IMR-90 (cell line): ENCODE measurements around the gene F2RL3. TPM values are rescaled to one million over a fixed set of nuclear protein-coding genes. Genes with fewer than 3 reads are reported as not detected.

Experiments
- ATAC-seq: fragments of 200-7000 bp; cut with Tn5 transposase; 2 replicates; pipeline ENCODE4 v1.9.1; 2020; ENCODE audit warnings: low read depth, mild to moderate bottlenecking, moderate library complexity
- BruUV-seq: library from RNA; stranded (reverse); fragments of 400-500 nt; replicated peaks from 2 replicates; lab custom pipeline; 2021; lab: Mats Ljungman, UMichigan
- CTCF ChIA-PET: fragments of 300-600 bp; formaldehyde crosslinking; extraction: SDS; loops from one replicate; lab custom pipeline; 2021; ENCODE audit warnings: antibody characterized with exemption; lab: Yijun Ruan, JAX
- POLR2A ChIA-PET: fragments of 300-600 bp; sonication (Branson Sonifier 250); formaldehyde crosslinking; loops from one replicate; lab custom pipeline; 2022; ENCODE audit warnings: antibody characterized with exemption; ENCODE audit not compliant: unreplicated experiment; lab: Charles Lee
- DNase-seq: peaks from one replicate; pipeline ENCODE4 v3.0.0; 2013
- H2AFZ ChIP-seq: replicated peaks from 2 replicates; pipeline ENCODE3; 2013; ENCODE audit warnings: low read length, mild to moderate bottlenecking; ENCODE audit not compliant: poor library complexity
- H2AK5ac ChIP-seq: 2 replicates; pipeline ENCODE4 v1.6.1; 2013; ENCODE audit warnings: low read depth, low read length, inconsistent platforms
- H2AK9ac ChIP-seq: replicated peaks from 2 replicates; pipeline ENCODE3; 2013; ENCODE audit warnings: mild to moderate bottlenecking, low read depth, low read length, moderate library complexity; ENCODE audit not compliant: poor library complexity
- H2BK120ac ChIP-seq: 2 replicates; pipeline ENCODE4 v1.6.1; 2013; ENCODE audit warnings: low read depth, low read length, inconsistent platforms
- H2BK15ac ChIP-seq: 3 replicates; pipeline ENCODE4 v1.6.1; 2013; ENCODE audit warnings: low read depth, low read length, inconsistent platforms
- H2BK20ac ChIP-seq: 2 replicates; pipeline ENCODE4 v1.6.1; 2013; ENCODE audit warnings: low read depth, mild to moderate bottlenecking, inconsistent platforms, low read length, moderate library complexity
- H2BK5ac ChIP-seq: 2 replicates; pipeline ENCODE4 v1.6.1; 2013; ENCODE audit warnings: mild to moderate bottlenecking, low read depth, low read length, inconsistent platforms; ENCODE audit not compliant: poor library complexity, severe bottlenecking
- H3K14ac ChIP-seq: replicated peaks from 2 replicates; pipeline ENCODE4 v1.6.1; 2013; ENCODE audit warnings: low read depth, low read length, inconsistent platforms
- H3K18ac ChIP-seq: 2 replicates; pipeline ENCODE4 v1.6.1; 2013; ENCODE audit warnings: low read depth, low read length, control low read depth
- H3K23ac ChIP-seq: 2 replicates; pipeline ENCODE4 v1.6.1; 2013; ENCODE audit warnings: low read depth, low read length, inconsistent platforms
- H3K27ac ChIP-seq: 2 replicates; pipeline ENCODE4 v1.5.1; 2013; ENCODE audit warnings: mild to moderate bottlenecking, control low read depth, low read length; ENCODE audit not compliant: insufficient read depth
- H3K27me3 ChIP-seq: 2 replicates; pipeline ENCODE4 v1.6.1; 2013; ENCODE audit warnings: low read length; ENCODE audit not compliant: control insufficient read depth, insufficient read depth
- H3K36me3 ChIP-seq: 2 replicates; pipeline ENCODE4 v1.6.1; 2013; ENCODE audit warnings: low read length, mixed read lengths; ENCODE audit not compliant: control insufficient read depth, insufficient read depth
- H3K4ac ChIP-seq: 2 replicates; pipeline ENCODE4 v1.6.1; 2013; ENCODE audit warnings: low read depth, low read length, inconsistent platforms
- H3K4me1 ChIP-seq: 2 replicates; pipeline ENCODE4 v1.6.1; 2013; ENCODE audit warnings: low read length, mixed read lengths; ENCODE audit not compliant: control insufficient read depth, insufficient read depth
- H3K4me2 ChIP-seq: 2 replicates; pipeline ENCODE4 v1.6.1; 2013; ENCODE audit warnings: low read depth, mild to moderate bottlenecking, control low read depth, low read length, moderate library complexity
- H3K4me3 ChIP-seq: 2 replicates; pipeline ENCODE4 v1.5.1; 2013; ENCODE audit warnings: low read depth, mild to moderate bottlenecking, control low read depth, low read length, moderate library complexity; ENCODE audit not compliant: insufficient read depth
- H3K56ac ChIP-seq: 2 replicates; pipeline ENCODE4 v1.6.1; 2013; ENCODE audit warnings: low read length, inconsistent platforms; ENCODE audit not compliant: insufficient read depth; ENCODE audit errors: extremely low read depth
- H3K79me1 ChIP-seq, 2 experiments: 2 replicates each; pipeline ENCODE4 v1.6.1; 2013; ENCODE audit warnings: low read length in 2 of 2, inconsistent platforms in 1 of 2, low read depth in 1 of 2
- H3K9ac ChIP-seq: 2 replicates; pipeline ENCODE4 v1.6.1; 2013; ENCODE audit warnings: low read depth, low read length, control low read depth
- H3K9me1 ChIP-seq: 2 replicates; pipeline ENCODE4 v1.6.1; 2013; ENCODE audit warnings: low read length, inconsistent platforms; ENCODE audit not compliant: insufficient read depth
- H3K9me3 ChIP-seq: 2 replicates; pipeline ENCODE4 v1.6.1; 2013; ENCODE audit warnings: low read length; ENCODE audit not compliant: control insufficient read depth, insufficient read depth
- H4K20me1 ChIP-seq: 2 replicates; pipeline ENCODE4 v1.6.1; 2013; ENCODE audit warnings: low read length, inconsistent platforms; ENCODE audit not compliant: insufficient read depth
- H4K5ac ChIP-seq: 2 replicates; pipeline ENCODE4 v1.6.1; 2013; ENCODE audit warnings: mild to moderate bottlenecking, low read depth, low read length, control low read depth
- H4K8ac ChIP-seq, 2 experiments: 2 replicates each; pipeline ENCODE4 v1.6.1; 2013; ENCODE audit warnings: low read depth in 2 of 2, low read length in 2 of 2, control low read depth in 1 of 2, inconsistent platforms in 1 of 2
- H4K91ac ChIP-seq: 2 replicates; pipeline ENCODE4 v1.6.1; 2013; ENCODE audit warnings: low read depth, low read length, inconsistent platforms; ENCODE audit not compliant: insufficient read depth
- WGBS, 2 experiments: methylation state at CpG; one replicate each; pipeline versions ENCODE4 v1.1.5 to v1.1.7; 2013; ENCODE audit warnings: missing lambda C conversion rate in 2 of 2; ENCODE audit not compliant: insufficient read length in 1 of 2; ENCODE audit errors: extremely low coverage in 2 of 2; 5-methylcytosine and 5-hydroxymethylcytosine counted together
- dilution Hi-C: fragments of 300-500 bp; cut with HindIII; formaldehyde crosslinking; loops from one replicate; pipeline ENCODE4 v1.14.3; 2018; ENCODE audit warnings: low sequenced_read_pairs; ENCODE audit not compliant: unreplicated experiment
- in situ Hi-C: fragments of 300-500 bp; cut with MboI; formaldehyde crosslinking; loops from 3 replicates; pipeline ENCODE4 v1.14.3; 2019; ENCODE audit warnings: low sequenced_read_pairs, inconsistent platforms, mixed read lengths
- intact Hi-C: fragments of 100-400 bp; cut with micrococcal nuclease; formaldehyde crosslinking; loops from 2 replicates; pipeline ENCODE4 v1.10.0; 2022
- polyA plus RNA-seq, 3 experiments: library from polyadenylated mRNA; depleted of rRNA; stranded (reverse); fragments of >200 nt; gene quantifications; 2 replicates each; pipeline ENCODE4 v1.2.3, GENCODE V29; 2012; ENCODE audit warnings: low replicate concordance in 1 of 3
- total RNA-seq: library from RNA; depleted of rRNA; stranded (reverse); fragments of >200 nt; gene quantifications from 2 replicates; pipeline ENCODE4 v1.2.3, GENCODE V29; 2012
- TF ChIP-seq, protein P1 (sequence below): conservative IDR thresholded peaks from 2 replicates; pipeline ENCODE4 v1.5.1; 2012; ENCODE audit warnings: mild to moderate bottlenecking, low read depth, low read length, improper control_type of control experiment

F2RL3 gene
- total and polyA plus RNA-seq, 2 of the 4 experiments (the other 2 are of a cell fraction), result 0.03 TPM; not detected in 1

DNA sequence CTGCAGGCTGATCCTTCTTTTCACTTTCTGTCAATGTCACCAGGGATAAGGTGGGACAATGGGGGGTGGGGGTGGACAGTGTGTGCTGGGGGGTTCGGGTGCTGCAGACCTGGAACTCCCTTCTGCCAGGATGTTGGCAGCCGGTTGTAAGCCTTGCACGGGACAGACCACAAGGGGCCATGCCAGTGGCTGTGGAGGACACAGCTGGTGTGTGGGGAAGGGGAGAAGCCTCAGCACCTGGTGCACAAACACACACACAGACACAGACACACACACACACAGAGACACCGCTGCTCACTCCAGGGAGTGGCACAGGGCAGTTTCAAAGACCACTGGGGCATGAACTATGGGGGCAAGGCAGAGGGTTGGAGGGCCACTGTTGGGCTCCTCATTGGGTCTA lies 3.6 kb downstream of the F2RL3 start:
- H4K5ac ChIP-seq, result no peak overlapping the region
- WGBS, 2 experiments, result no CpG with 5 or more reads among the region's 4 CpGs
- H3K79me1 ChIP-seq, result no peaks in the 10 kb centered on the region
- intact Hi-C loops, result no loop called here
- no peak overlapping the region for H3K14ac ChIP-seq
- BruUV-seq, result no TSS peak
- CTCF ChIA-PET, result no interaction called here
- no peaks in the 10 kb centered on the region for H3K9me3 ChIP-seq
- H3K36me3 ChIP-seq, result no peaks in the 10 kb centered on the region
- no peak overlapping the region for H3K9ac ChIP-seq
- H3K4ac ChIP-seq, result no peak overlapping the region
- H3K56ac ChIP-seq, result no peak overlapping the region
- H3K4me3 ChIP-seq, result no peak overlapping the region
- no peaks in the 10 kb centered on the region for H4K20me1 ChIP-seq
- no peak overlapping the region for H2BK20ac ChIP-seq
- H3K9me1 ChIP-seq, result no peaks in the 10 kb centered on the region
- H2BK15ac ChIP-seq, result no peak overlapping the region
- H3K4me2 ChIP-seq, result no peak overlapping the region
- H3K23ac ChIP-seq, result no peak overlapping the region
- no peak for DNase-seq
- in situ Hi-C loops, result no loop called here
- TF ChIP-seq, protein P1, sequence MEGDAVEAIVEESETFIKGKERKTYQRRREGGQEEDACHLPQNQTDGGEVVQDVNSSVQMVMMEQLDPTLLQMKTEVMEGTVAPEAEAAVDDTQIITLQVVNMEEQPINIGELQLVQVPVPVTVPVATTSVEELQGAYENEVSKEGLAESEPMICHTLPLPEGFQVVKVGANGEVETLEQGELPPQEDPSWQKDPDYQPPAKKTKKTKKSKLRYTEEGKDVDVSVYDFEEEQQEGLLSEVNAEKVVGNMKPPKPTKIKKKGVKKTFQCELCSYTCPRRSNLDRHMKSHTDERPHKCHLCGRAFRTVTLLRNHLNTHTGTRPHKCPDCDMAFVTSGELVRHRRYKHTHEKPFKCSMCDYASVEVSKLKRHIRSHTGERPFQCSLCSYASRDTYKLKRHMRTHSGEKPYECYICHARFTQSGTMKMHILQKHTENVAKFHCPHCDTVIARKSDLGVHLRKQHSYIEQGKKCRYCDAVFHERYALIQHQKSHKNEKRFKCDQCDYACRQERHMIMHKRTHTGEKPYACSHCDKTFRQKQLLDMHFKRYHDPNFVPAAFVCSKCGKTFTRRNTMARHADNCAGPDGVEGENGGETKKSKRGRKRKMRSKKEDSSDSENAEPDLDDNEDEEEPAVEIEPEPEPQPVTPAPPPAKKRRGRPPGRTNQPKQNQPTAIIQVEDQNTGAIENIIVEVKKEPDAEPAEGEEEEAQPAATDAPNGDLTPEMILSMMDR, result no peak
- H2AK9ac ChIP-seq, result no peak overlapping the region
- no peak overlapping the region for H3K18ac ChIP-seq
- H3K27me3 ChIP-seq, result peaks cover 8% of the 10 kb centered on the region; the same call in 1 of the 2 replicates
- H2AFZ ChIP-seq, result no peak overlapping the region
- H2BK120ac ChIP-seq, result no peak overlapping the region
- no peak overlapping the region for H2AK5ac ChIP-seq
- H2BK5ac ChIP-seq, result no peak overlapping the region
- ATAC-seq, result no peak
- H3K27ac ChIP-seq, result no peak overlapping the region
- H4K8ac ChIP-seq, result no peak overlapping the region
- POLR2A ChIA-PET, result no interaction called here
- no peaks in the 10 kb centered on the region for H3K4me1 ChIP-seq
- dilution Hi-C loops, result no loop called here
- no peak overlapping the region for H4K91ac ChIP-seq
